CD4-positive, alpha-beta T cell (primary cell): ENCODE results near the gene PXDN. TPM values are rescaled to one million over a fixed set of nuclear protein-coding genes. Genes with fewer than 3 reads are reported as not detected.

Experiments used
- ATAC-seq: fragments of 200-7000 bp; cut with Tn5 transposase; one replicate; pipeline ENCODE4 v1.10.0; 2022; ENCODE audit warnings: mild to moderate bottlenecking; ENCODE audit not compliant: poor library complexity
- CTCF ChIA-PET: fragments of 350-600 bp; sonication (Branson Sonifier 250); formaldehyde crosslinking; loops from one replicate; lab custom pipeline; 2021; ENCODE audit warnings: antibody characterized with exemption, inconsistent platforms; lab: Charles Lee
- POLR2A ChIA-PET: fragments of 350-600 bp; sonication (Branson Sonifier 250); formaldehyde crosslinking; loops from one replicate; lab custom pipeline; 2021; ENCODE audit warnings: antibody characterized with exemption, inconsistent platforms; lab: Charles Lee
- DNase-seq, 14 experiments: peaks; one replicate each; pipeline ENCODE4 v3.0.0-alpha.2; 2013 to 2020; ENCODE audit warnings: mixed read lengths in 2 of 14
- H3K27ac ChIP-seq, 2 donors: one replicate each; pipeline versions ENCODE4 v1.5.1 to v1.7.0; 2013; ENCODE audit warnings: low read length in 2 of 2, low read depth in 1 of 2, mild to moderate bottlenecking in 1 of 2
- H3K27me3 ChIP-seq, 2 experiments: 1 replicate in 1 of 2; 2 replicates in 1 of 2; pipeline versions ENCODE4 v1.6.1 to v1.7.0; 2013; ENCODE audit warnings: low read length in 2 of 2, control low read depth in 1 of 2, mild to moderate bottlenecking in 1 of 2, moderate library complexity in 1 of 2; ENCODE audit not compliant: insufficient read depth in 2 of 2, control insufficient read depth in 1 of 2
- H3K36me3 ChIP-seq: one replicate; pipeline ENCODE4 v1.6.1; 2013; ENCODE audit warnings: low read length, control low read depth; ENCODE audit not compliant: insufficient read depth
- H3K4me1 ChIP-seq: one replicate; pipeline ENCODE4 v1.6.1; 2013; ENCODE audit warnings: low read length, control low read depth; ENCODE audit not compliant: insufficient read depth
- H3K4me3 ChIP-seq: one replicate; pipeline ENCODE4 v1.5.1; 2013; ENCODE audit warnings: mild to moderate bottlenecking, low read length, moderate library complexity
- H3K9me3 ChIP-seq, 2 experiments: 1 replicate in 1 of 2; 2 replicates in 1 of 2; pipeline versions ENCODE4 v1.6.1 to v1.7.0; 2013; ENCODE audit warnings: low read length in 2 of 2, mild to moderate bottlenecking in 2 of 2, control low read depth in 1 of 2, moderate library complexity in 1 of 2; ENCODE audit not compliant: control insufficient read depth in 1 of 2, insufficient read depth in 1 of 2
- H3K27ac Mint-ChIP-seq: one replicate; pipeline ENCODE4 v1.8.0; 2020; ENCODE audit warnings: mixed read lengths
- H3K27me3 Mint-ChIP-seq: one replicate; pipeline ENCODE4 v1.8.0; 2021; ENCODE audit warnings: mixed read lengths
- H3K36me3 Mint-ChIP-seq: one replicate; pipeline ENCODE4 v1.8.0; 2021; ENCODE audit warnings: low read depth, mixed read lengths
- H3K4me1 Mint-ChIP-seq: one replicate; pipeline ENCODE4 v1.8.0; 2021; ENCODE audit warnings: low read depth, mixed read lengths
- H3K4me3 Mint-ChIP-seq: one replicate; pipeline ENCODE4 v1.8.0; 2020; ENCODE audit warnings: mild to moderate bottlenecking, mixed read lengths
- H3K9me3 Mint-ChIP-seq: one replicate; pipeline ENCODE4 v1.8.0; 2020; ENCODE audit warnings: mixed read lengths
- intact Hi-C, 2 experiments: fragments of 100-400 bp; cut with DNase I in 1 of 2; cut with micrococcal nuclease in 1 of 2; formaldehyde crosslinking; loops; one replicate each; pipeline versions ENCODE4 v1.15.1 to v1.9.0; 2023 to 2025; cut with DNase I, micrococcal nuclease
- total RNA-seq, 174 experiments: library from RNA in 2 of 174; stranded (reverse) in 2 of 174; gene quantifications; one replicate each; pipeline ENCODE4 v1.2.3 and lab custom pipeline; 2021 to 2026
- TF ChIP-seq, protein P1 (sequence below): fragments of 200-600 bp; IDR thresholded peaks from one replicate; pipeline ENCODE4 v1.8.0; 2022; ENCODE audit warnings: antibody characterized with exemption, mild to moderate bottlenecking

The PXDN gene
- total RNA-seq, 2 experiments from 2014 or later: 0.47 to 0.84 TPM

DNA sequence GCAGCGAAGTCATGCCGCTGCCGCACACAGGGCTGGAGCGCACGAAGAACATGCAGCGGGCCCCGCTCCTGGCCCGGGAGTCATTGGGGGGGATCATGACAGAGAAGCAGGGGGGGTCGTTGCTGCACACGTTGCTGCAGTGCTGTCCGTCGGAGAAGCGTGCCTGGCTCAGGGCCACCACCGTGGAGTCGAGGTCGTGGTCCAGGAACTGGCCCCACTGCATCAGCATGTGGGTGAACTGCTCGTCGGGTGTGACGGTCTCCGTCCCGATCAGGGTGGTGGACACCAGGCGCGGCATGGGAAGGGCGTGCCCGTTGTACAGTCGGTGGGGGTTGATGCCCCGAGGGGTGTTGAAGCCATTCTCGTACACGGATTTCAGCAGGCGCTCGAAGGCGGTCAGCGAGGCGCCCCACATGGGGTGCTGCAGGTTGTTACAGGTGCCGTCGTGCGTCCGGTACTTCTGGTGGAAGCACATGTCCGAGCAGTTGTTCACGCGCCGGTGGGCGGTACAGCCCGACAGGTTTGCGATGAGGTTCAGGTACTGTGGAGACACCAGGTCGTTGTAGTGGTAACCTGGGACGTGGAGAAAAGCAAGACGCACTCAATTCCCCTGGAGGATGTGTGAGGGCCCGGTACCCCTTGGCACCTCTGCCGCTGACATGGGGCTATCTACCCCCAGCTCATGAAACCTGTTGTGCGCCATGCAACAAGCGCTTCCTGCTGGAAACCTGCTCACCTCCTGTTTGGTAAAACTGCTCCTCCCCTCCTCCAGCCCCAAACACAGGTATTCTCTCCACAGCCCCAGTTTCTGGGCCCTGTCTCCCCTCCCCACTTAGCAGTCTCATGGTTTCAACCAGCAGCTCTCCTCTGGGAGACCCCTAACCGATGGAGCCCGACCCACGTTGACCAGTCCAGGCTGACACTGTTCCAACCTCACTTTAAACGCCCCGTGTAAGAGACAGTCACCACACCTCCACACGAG lies 94.9 kb downstream of the PXDN start:
- CTCF ChIA-PET: no interaction called here
- no peak overlapping the region for H3K27ac ChIP-seq
- Mint-ChIP-seq H3K4me1 (no peaks in the 10 kb centered on the region), H3K27me3 (peaks cover 3% of the 10 kb centered on the region), H3K4me3 (no peak overlapping the region), H3K9me3 (no peaks in the 10 kb centered on the region), H3K27ac (no peak overlapping the region), H3K36me3 (no peaks in the 10 kb centered on the region)
- intact Hi-C loops: no loop called here
- DNase-seq: no peak
- H3K4me3 ChIP-seq: no peak overlapping the region
- H3K4me1 ChIP-seq: no peaks in the 10 kb centered on the region
- POLR2A ChIA-PET: no interaction called here
- no peaks in the 10 kb centered on the region for H3K27me3 ChIP-seq
- TF ChIP-seq, protein P1, sequence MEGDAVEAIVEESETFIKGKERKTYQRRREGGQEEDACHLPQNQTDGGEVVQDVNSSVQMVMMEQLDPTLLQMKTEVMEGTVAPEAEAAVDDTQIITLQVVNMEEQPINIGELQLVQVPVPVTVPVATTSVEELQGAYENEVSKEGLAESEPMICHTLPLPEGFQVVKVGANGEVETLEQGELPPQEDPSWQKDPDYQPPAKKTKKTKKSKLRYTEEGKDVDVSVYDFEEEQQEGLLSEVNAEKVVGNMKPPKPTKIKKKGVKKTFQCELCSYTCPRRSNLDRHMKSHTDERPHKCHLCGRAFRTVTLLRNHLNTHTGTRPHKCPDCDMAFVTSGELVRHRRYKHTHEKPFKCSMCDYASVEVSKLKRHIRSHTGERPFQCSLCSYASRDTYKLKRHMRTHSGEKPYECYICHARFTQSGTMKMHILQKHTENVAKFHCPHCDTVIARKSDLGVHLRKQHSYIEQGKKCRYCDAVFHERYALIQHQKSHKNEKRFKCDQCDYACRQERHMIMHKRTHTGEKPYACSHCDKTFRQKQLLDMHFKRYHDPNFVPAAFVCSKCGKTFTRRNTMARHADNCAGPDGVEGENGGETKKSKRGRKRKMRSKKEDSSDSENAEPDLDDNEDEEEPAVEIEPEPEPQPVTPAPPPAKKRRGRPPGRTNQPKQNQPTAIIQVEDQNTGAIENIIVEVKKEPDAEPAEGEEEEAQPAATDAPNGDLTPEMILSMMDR: no peak
- H3K9me3 ChIP-seq: peaks cover 0 to 29% of the 10 kb centered on the region in 2 experiments
- no peaks in the 10 kb centered on the region for H3K36me3 ChIP-seq
- no peak for ATAC-seq

DNA sequence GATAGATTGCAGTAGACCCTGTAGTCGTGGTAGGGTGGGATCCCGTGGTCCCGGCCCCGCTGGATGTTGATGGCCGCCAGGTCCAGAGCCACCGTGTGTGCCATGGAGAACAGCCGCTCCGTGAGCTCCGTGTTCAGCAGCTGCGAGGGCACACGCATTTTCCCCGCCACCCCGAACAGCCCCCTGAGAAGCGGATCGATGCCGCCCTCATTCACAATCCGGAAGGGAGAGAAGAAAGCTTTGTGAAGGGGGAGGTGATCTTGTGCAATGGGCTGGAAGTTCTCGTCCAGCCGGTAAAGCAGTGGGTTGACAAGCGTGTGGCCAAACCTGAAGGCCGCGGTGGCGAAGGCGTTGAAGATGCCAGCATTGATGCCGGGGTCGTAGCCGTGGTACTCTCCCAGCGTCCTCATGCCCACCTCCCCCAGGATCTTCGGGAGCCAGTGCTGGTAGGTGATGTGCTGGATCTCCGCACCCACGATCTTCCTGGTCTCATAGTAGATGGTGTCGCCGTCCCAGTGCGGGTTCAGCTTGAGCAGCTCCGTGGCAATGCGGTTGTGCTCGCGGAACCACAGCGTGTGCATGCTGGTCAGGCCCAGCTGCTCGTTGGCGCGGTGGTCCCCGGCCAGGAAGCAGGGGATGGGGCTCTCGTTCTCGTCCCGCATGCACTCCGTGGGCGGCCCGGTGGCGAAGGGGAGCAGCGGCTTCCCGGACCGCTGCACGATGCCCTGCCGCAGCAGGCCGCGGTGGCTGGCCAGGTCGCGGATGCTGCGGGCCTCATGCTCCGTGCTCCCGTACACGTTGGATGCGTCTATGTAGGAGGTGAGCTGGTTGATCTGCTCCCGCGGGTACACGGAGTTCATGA lies 95.8 kb downstream of the PXDN start:
- peaks cover 3% of the 10 kb centered on the region for H3K27me3 Mint-ChIP-seq

More for the DNA sequence above, 95.8 kb downstream of the PXDN start:
- Mint-ChIP-seq H3K36me3 (no peaks in the 10 kb centered on the region), H3K4me3 (no peak overlapping the region), H3K9me3 (no peaks in the 10 kb centered on the region), H3K4me1 (no peaks in the 10 kb centered on the region), H3K27ac (no peak overlapping the region)
- TF ChIP-seq, protein P1: no peak
- ATAC-seq (no peak), DNase-seq (no peak)
- Histone ChIP-seq H3K36me3 (no peaks in the 10 kb centered on the region), H3K27ac (no peak overlapping the region), H3K4me1 (no peaks in the 10 kb centered on the region), H3K9me3 (peaks cover 0 to 29% of the 10 kb centered on the region in 2 experiments), H3K4me3 (no peak overlapping the region), H3K27me3 (no peaks in the 10 kb centered on the region)
- POLR2A ChIA-PET: no interaction called here
- intact Hi-C loops: no loop called here
- CTCF ChIA-PET: no interaction called here
